ENCODE data around the gene PEAK3.

The PEAK3 gene

DNA sequence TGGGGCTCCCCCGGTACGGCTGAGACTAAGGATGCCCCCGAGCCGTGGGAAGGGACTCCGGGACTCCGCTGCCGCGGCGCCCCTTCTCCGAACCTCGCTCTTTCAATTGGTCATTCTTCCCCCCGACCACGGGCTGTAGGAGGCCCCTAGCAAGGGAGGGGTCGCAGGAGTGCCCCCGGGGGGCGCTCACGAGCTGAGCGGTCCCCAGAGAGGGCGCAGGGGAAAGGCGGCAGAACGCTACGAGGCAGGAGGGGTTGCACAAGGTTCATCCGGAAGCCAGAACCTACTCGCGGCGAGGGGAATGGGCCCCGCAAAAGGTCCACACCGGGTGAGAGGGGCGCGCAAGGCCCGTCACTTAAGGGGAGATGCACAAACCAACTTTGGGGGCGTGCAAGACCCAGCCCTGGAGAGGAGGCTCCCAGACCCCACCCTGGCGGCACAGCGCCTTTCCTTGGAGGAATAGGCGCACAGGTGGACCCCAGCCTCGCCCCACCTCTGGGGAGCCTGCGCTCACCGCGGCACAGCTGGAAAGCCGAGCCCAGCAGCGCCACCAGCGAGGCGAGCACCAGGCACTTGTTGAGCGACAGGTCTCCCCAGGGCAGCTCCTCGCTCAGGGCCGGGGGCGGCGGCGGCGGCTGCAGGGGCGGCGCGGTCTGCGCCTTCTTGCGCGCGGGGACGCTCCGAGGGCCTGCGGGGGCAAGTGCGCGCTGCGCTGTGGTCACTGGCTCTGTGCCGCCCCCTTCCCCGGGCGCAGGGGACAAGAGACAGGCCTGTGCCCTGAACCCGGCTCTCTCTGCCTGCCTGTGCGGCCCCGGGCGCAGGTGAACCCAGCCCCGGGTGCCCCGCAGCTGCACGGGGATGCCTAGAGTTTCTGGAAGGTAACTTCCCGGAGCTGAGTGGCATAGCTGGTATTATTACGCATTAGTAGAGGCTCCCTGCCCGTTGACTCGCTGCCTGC, 28.6 kb downstream of the PEAK3 start:
- Histone ChIP-seq H3K36me3 (ENCODE audit: control insufficient read depth, insufficient read depth, low read length) (peaks cover 2% of the 10 kb centered on the region; the same call in 1 of the 2 replicates), H3K4me3 (ENCODE audit: low read depth, low read length) (peak overlapping the region; percentile 58), H3K9ac (ENCODE audit: low read length) (peak overlapping the region; percentile 29), H3K27ac (ENCODE audit: low read depth, low read length) (no peak overlapping the region), H3K9me3 (ENCODE audit: control insufficient read depth, insufficient read depth, low read depth, low read length) (no peaks in the 10 kb centered on the region), H3K4me1 (ENCODE audit: control insufficient read depth, insufficient read depth, low read length) (no peaks in the 10 kb centered on the region; the same call in 1 of the 2 replicates), H3K27me3 (ENCODE audit: control insufficient read depth, insufficient read depth, low read length) (peaks cover 28% of the 10 kb centered on the region)

DNA sequence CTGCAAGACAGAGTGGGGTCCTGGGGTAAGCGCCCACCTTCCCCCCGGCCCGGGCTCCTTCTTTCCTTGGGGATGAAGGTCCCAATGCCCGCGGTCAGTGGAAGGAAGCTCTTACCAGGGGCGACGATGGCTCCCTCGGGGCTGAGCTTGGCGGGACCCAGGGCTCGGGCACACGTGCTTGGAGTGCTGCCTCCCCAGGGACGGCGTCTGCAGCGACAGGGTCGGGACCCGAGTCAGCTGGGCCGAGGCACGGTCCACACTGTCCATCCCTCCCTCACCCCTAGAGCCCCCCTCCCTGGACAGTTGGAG, 29.2 kb downstream of the PEAK3 start:
- Histone ChIP-seq H3K9ac (ENCODE audit: low read length) (no peak overlapping the region), H3K27me3 (ENCODE audit: control insufficient read depth, insufficient read depth, low read length) (peaks cover 28% of the 10 kb centered on the region), H3K4me3 (ENCODE audit: low read depth, low read length) (peak overlapping the region; percentile 58), H3K4me1 (ENCODE audit: control insufficient read depth, insufficient read depth, low read length) (no peaks in the 10 kb centered on the region; the same call in 1 of the 2 replicates), H3K27ac (ENCODE audit: low read depth, low read length) (no peak overlapping the region), H3K9me3 (ENCODE audit: control insufficient read depth, insufficient read depth, low read depth, low read length) (no peaks in the 10 kb centered on the region), H3K36me3 (ENCODE audit: control insufficient read depth, insufficient read depth, low read length) (peaks cover 5% of the 10 kb centered on the region; the same call in 1 of the 2 replicates)

DNA sequence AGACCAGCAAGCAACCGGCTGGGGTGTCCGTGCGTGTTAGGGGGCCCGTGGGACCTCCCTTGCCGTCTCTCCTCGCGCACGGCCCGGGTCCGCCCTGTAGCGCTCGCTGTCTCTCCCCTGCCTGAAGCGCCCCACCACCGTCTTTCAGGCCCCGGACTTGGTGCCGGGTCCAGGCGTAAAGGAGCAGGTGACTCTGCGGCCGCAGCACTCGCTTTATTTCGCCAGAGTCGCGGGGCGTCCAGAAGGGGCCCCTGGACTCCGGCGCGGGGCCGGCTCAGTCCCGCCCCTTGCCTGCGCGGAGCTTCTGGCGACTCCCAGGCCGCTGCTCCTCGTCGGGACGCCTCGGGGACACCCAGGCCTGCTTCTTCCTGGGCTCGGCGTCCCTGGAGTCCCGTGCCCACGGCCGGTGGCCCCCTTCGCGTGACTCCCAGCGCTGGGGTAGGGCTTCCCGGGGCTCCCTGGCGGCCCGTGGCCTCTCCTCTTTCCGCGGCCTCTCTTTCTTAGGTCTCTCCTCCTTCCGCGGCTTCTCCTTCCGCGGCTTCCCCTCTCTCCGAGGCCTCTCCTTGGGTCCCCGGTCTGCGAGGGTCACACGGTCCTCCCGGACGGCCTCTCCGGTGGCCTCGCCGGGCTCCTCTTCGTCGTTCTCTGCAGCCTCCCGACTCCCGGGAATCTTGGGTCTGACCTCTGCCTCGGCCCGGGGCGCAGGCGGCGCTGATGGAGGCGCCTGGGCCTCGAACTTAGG, 29.7 kb downstream of the PEAK3 start:
- Histone ChIP-seq H3K4me1 (ENCODE audit: control insufficient read depth, insufficient read depth, low read length) (no peaks in the 10 kb centered on the region; the same call in 1 of the 2 replicates), H3K9ac (ENCODE audit: low read length) (no peak overlapping the region), H3K27ac (ENCODE audit: low read depth, low read length) (no peak overlapping the region), H3K27me3 (ENCODE audit: control insufficient read depth, insufficient read depth, low read length) (peaks cover 28% of the 10 kb centered on the region), H3K4me3 (ENCODE audit: low read depth, low read length) (no peak overlapping the region), H3K36me3 (ENCODE audit: control insufficient read depth, insufficient read depth, low read length) (peaks cover 10% of the 10 kb centered on the region), H3K9me3 (ENCODE audit: control insufficient read depth, insufficient read depth, low read depth, low read length) (no peaks in the 10 kb centered on the region)

DNA sequence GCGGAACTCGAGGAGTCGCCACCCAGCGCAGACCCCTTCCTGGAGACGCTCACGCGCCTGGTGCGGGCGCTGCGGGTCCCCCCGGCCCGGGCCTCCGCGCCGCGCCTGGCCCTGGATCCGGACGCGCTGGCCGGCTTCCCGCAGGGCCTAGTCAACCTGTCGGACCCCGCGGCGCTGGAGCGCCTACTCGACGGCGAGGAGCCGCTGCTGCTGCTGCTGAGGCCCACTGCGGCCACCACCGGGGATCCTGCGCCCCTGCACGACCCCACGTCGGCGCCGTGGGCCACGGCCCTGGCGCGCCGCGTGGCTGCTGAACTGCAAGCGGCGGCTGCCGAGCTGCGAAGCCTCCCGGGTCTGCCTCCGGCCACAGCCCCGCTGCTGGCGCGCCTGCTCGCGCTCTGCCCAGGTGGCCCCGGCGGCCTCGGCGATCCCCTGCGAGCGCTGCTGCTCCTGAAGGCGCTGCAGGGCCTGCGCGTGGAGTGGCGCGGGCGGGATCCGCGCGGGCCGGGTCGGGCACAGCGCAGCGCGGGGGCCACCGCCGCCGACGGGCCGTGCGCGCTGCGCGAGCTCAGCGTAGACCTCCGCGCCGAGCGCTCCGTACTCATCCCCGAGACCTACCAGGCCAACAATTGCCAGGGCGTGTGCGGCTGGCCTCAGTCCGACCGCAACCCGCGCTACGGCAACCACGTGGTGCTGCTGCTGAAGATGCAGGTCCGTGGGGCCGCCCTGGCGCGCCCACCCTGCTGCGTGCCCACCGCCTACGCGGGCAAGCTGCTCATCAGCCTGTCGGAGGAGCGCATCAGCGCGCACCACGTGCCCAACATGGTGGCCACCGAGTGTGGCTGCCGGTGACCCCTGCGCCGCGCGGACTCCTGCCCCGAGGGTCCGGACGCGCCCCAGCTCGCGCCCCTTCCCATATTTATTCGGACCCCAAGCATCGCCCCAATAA, 30.6 kb downstream of the PEAK3 start:
- Histone ChIP-seq H3K4me3 (ENCODE audit: low read depth, low read length) (no peak overlapping the region; the same call in 1 of the 2 replicates), H3K27me3 (ENCODE audit: control insufficient read depth, insufficient read depth, low read length) (peaks cover 28% of the 10 kb centered on the region), H3K9ac (ENCODE audit: low read length) (no peak overlapping the region), H3K9me3 (ENCODE audit: control insufficient read depth, insufficient read depth, low read depth, low read length) (no peaks in the 10 kb centered on the region), H3K4me1 (ENCODE audit: control insufficient read depth, insufficient read depth, low read length) (no peaks in the 10 kb centered on the region; the same call in 1 of the 2 replicates), H3K27ac (ENCODE audit: low read depth, low read length) (no peak overlapping the region), H3K36me3 (ENCODE audit: control insufficient read depth, insufficient read depth, low read length) (peaks cover 18% of the 10 kb centered on the region)

DNA sequence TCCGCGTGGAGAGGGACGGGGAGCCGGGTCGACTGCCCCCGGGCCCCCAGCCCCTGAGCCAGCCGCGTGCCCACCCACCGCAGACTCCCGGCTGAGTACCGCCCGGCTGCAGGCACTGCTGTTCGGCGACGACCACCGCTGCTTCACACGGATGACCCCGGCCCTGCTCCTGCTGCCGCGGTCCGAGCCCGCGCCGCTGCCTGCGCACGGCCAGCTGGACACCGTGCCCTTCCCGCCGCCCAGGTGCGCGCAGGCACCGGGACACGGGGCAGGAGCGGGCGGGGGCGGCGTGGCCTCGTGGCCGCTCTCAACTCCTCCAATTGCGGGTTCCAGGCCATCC, 31.2 kb downstream of the PEAK3 start:
- no peak overlapping the region; the same call in 1 of the 2 replicates for H3K4me3 ChIP-seq (ENCODE audit: low read depth, low read length)
- H3K27ac ChIP-seq (ENCODE audit: low read depth, low read length) = no peak overlapping the region
- no peaks in the 10 kb centered on the region; the same call in 1 of the 2 replicates for H3K4me1 ChIP-seq (ENCODE audit: control insufficient read depth, insufficient read depth, low read length)
- H3K36me3 ChIP-seq (ENCODE audit: control insufficient read depth, insufficient read depth, low read length) = peaks cover 25% of the 10 kb centered on the region
- no peak overlapping the region for H3K9ac ChIP-seq (ENCODE audit: low read length)
- peaks cover 28% of the 10 kb centered on the region for H3K27me3 ChIP-seq (ENCODE audit: control insufficient read depth, insufficient read depth, low read length)
- H3K9me3 ChIP-seq (ENCODE audit: control insufficient read depth, insufficient read depth, low read depth, low read length) = no peaks in the 10 kb centered on the region

DNA sequence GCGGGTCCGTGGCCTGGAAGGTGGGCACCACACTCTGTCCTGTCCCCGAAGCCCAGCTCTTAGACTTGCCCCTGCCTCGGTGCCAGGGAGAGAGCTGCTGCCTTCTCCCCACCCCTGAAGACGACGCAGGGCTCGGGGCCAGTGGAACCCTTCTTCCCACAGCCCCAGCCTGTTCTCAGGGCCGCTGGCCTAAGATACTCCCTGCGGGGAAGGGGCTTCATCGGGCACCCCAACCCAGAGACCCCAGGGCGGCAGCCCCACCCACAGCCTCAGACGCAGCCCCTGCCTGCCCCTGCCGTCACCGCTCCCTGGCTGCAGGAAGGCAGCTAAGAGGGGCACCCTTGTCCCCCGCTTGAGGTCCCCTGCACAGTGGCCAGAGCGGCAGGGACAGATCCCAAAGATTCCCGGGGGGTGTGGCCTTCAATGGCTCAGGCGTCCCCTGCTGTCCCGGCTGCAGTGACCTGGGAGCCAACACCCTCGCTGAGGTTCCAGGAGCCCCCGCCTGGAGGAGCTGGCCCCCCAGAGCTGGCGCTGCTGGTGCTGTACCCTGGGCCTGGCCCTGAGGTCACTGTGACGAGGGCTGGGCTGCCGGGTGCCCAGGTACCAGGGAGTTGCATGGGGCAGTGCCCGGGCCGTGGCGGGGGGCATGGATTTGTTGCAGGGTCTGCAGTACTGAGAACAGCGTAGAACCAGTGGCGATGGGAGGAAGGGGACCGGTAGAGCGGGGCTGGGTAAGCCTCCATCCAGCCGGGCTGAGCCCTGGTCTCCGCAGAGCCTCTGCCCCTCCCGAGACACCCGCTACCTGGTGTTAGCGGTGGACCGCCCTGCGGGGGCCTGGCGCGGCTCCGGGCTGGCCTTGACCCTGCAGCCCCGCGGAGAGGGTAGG, 31.9 kb downstream of the PEAK3 start:
- Histone ChIP-seq H3K4me3 (ENCODE audit: low read depth, low read length) (no peak overlapping the region; the same call in 1 of the 2 replicates), H3K36me3 (ENCODE audit: control insufficient read depth, insufficient read depth, low read length) (peaks cover 31% of the 10 kb centered on the region), H3K4me1 (ENCODE audit: control insufficient read depth, insufficient read depth, low read length) (no peaks in the 10 kb centered on the region; the same call in 1 of the 2 replicates), H3K27ac (ENCODE audit: low read depth, low read length) (no peak overlapping the region), H3K9me3 (ENCODE audit: control insufficient read depth, insufficient read depth, low read depth, low read length) (no peaks in the 10 kb centered on the region), H3K9ac (ENCODE audit: low read length) (no peak overlapping the region), H3K27me3 (ENCODE audit: control insufficient read depth, insufficient read depth, low read length) (peaks cover 28% of the 10 kb centered on the region)

DNA sequence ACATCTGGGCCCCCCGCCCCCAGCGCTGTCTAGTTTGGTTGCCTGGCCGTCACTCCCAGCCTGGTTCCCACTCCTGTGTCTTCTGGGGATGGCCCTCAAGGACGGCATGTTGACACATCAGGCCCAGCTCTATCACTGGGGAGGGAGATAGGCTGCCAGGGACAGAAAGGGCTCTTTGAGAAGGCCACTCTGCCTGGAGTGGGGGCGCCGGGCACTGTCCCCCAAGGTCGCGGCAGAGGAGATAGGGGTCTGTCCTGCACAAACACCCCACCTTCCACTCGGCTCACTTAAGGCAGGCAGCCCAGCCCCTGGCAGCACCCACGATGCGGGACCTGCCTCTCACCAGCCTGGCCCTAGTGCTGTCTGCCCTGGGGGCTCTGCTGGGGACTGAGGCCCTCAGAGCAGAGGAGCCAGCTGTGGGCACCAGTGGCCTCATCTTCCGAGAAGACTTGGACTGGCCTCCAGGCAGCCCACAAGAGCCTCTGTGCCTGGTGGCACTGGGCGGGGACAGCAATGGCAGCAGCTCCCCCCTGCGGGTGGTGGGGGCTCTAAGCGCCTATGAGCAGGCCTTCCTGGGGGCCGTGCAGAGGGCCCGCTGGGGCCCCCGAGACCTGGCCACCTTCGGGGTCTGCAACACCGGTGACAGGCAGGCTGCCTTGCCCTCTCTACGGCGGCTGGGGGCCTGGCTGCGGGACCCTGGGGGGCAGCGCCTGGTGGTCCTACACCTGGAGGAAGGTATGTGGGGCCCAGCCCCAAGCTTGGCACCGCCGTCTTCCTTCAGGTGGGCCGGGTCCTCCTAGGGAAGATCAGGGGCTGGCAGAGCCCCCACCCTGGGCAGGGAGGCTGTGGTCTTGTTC, 32.7 kb downstream of the PEAK3 start, which contains the start of gene AMH:
AMH (plus strand) TSS at position 314 of the 857 bp plus-strand sequence; CDS start at position 324, 10 bp downstream.
- no peaks in the 10 kb centered on the region for H3K9me3 ChIP-seq (ENCODE audit: control insufficient read depth, insufficient read depth, low read depth, low read length)
- H3K27me3 ChIP-seq (ENCODE audit: control insufficient read depth, insufficient read depth, low read length) = peaks cover 28% of the 10 kb centered on the region
- H3K9ac ChIP-seq (ENCODE audit: low read length) = no peak within 1 kb of the TSS
- H3K4me1 ChIP-seq (ENCODE audit: control insufficient read depth, insufficient read depth, low read length) = no peaks in the 10 kb centered on the region; the same call in 1 of the 2 replicates
- no peak within 1 kb of the TSS for H3K4me3 ChIP-seq (ENCODE audit: low read depth, low read length)
- peaks cover 40% of the 10 kb centered on the region for H3K36me3 ChIP-seq (ENCODE audit: control insufficient read depth, insufficient read depth, low read length)
- no peak within 1 kb of the TSS for H3K27ac ChIP-seq (ENCODE audit: low read depth, low read length)

DNA sequence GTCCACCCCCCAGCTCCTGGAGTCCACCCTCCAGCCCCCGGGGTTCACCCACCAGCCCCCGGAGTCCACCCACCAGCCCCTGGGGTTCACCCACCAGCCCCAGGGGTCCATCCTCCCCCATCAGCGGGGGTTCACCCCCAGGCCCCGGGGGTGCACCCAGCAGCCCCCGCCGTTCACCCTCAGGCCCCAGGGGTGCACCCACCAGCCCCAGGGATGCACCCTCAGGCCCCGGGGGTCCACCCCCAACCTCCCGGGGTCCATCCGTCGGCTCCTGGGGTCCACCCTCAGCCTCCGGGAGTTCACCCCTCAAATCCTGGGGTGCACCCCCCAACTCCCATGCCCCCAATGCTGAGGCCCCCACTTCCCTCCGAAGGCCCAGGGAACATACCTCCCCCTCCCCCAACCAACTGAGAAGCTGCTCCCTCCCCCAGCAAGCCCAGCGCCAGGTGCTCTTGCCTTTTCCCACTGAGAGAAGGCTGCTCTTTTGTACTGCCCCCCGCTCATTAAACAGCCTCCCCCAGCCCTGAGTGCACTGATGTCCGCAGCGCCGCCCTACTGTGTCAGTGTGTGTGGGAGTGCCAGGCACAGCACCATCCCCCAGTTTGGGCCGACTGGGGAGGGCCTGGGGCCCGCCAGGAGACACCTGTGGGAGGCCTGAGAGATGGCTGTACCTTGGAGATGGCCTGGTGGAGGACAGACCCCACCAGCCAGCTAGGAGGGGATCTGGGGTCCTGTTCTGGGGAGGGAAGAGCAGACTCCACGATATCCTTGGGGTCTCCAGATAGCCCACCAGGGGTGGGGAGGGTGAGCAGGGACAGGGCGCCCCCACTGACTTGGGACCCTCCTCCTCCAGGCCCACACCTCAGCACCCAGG, 33.6 kb downstream of the PEAK3 start:
- Histone ChIP-seq H3K36me3 (ENCODE audit: control insufficient read depth, insufficient read depth, low read length) (peaks cover 48% of the 10 kb centered on the region), H3K9ac (ENCODE audit: low read length) (no peak overlapping the region), H3K27me3 (ENCODE audit: control insufficient read depth, insufficient read depth, low read length) (peaks cover 19% of the 10 kb centered on the region), H3K4me1 (ENCODE audit: control insufficient read depth, insufficient read depth, low read length) (no peaks in the 10 kb centered on the region; the same call in 1 of the 2 replicates), H3K9me3 (ENCODE audit: control insufficient read depth, insufficient read depth, low read depth, low read length) (no peaks in the 10 kb centered on the region), H3K4me3 (ENCODE audit: low read depth, low read length) (no peak overlapping the region), H3K27ac (ENCODE audit: low read depth, low read length) (no peak overlapping the region)
